Adipocyte (in vitro differentiated cells): ENCODE results near the gene PDZRN3.

ENCODE experiments used
- DNase-seq: peaks from one replicate; pipeline ENCODE4 v3.0.0-alpha.2; 2015; ENCODE audit warnings: low read depth
- H3K27me3 ChIP-seq: replicated peaks from 2 replicates; pipeline ENCODE4 v1.7.0; 2013; ENCODE audit warnings: mild to moderate bottlenecking, low read length, moderate library complexity; ENCODE audit not compliant: control insufficient read depth, insufficient read depth
- H3K36me3 ChIP-seq: 2 replicates; pipeline ENCODE4 v1.7.0; 2013; ENCODE audit warnings: low read length, mild to moderate bottlenecking, moderate library complexity; ENCODE audit not compliant: control insufficient read depth, insufficient read depth, severe bottlenecking
- H3K4me1 ChIP-seq: 2 replicates; pipeline ENCODE4 v1.7.0; 2013; ENCODE audit warnings: mild to moderate bottlenecking, low read length, moderate library complexity; ENCODE audit not compliant: control insufficient read depth, insufficient read depth
- H3K4me3 ChIP-seq: 2 replicates; pipeline ENCODE4 v1.7.0; 2013; ENCODE audit warnings: mild to moderate bottlenecking, low read length, moderate library complexity
- H3K9ac ChIP-seq: 2 replicates; pipeline ENCODE4 v1.7.0; 2013; ENCODE audit warnings: mild to moderate bottlenecking, low read length, moderate library complexity
- H3K9me3 ChIP-seq: 2 replicates; pipeline ENCODE4 v1.7.0; 2013; ENCODE audit warnings: mild to moderate bottlenecking, low read length, moderate library complexity; ENCODE audit not compliant: control insufficient read depth

Gene PDZRN3

DNA sequence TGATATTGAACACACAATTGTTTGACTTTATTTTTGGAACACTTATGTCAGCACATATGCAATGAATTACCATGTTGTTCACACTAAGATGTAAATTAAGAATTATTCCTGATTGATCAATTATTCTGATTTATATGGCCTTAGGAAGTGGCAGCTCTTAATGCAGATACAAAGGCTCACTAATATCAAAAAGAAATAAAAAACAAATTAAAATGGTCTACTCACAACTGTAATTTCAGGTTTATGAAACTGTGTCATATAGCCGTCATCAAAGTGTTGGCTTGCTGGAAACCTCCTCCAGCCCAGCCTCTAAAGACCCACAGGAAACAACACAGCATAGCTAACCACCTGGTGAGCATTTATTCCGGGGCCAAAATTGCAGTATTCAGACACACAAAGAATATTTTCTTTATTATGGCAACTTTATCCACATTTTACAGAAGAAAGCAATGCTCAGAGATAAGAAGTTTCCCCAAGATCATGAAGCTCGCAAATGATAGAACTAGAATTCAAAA is 33.4 kb downstream of the PDZRN3 start:
- H3K4me1 ChIP-seq, result peaks cover 7% of the 10 kb centered on the region
- DNase-seq, result no peak

DNA sequence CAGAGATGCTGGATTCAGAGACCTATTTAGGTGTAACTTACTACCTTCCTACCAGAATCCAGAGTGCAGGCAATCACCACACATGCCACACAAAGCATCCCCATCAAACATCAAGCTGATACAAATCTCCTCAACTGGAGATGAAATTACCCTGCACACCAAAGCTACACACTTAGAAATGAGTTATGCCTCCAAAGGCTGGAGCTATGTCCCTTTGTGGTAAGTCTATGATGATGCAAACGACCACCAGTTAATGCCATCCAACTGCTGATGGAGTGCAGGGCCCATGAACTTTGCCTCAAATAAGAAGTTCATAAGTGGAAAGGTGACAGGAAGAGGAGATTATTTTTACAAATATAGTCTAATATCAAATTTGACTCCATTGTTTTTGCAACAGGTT is 38.1 kb downstream of the PDZRN3 start:
- no peak overlapping the region for H3K9ac ChIP-seq
- peaks cover 10% of the 10 kb centered on the region for H3K4me1 ChIP-seq
- DNase-seq, result no peak
- no peaks in the 10 kb centered on the region for H3K9me3 ChIP-seq
- H3K27me3 ChIP-seq, result no peaks in the 10 kb centered on the region
- no peak overlapping the region for H3K4me3 ChIP-seq
- H3K36me3 ChIP-seq, result peaks cover 4% of the 10 kb centered on the region

More for the DNA sequence above, 33.4 kb downstream of the PDZRN3 start:
- Histone ChIP-seq H3K9me3 (peaks cover 2% of the 10 kb centered on the region), H3K27me3 (no peaks in the 10 kb centered on the region), H3K9ac (no peak overlapping the region), H3K4me3 (no peak overlapping the region), H3K36me3 (peaks cover 18% of the 10 kb centered on the region)

DNA sequence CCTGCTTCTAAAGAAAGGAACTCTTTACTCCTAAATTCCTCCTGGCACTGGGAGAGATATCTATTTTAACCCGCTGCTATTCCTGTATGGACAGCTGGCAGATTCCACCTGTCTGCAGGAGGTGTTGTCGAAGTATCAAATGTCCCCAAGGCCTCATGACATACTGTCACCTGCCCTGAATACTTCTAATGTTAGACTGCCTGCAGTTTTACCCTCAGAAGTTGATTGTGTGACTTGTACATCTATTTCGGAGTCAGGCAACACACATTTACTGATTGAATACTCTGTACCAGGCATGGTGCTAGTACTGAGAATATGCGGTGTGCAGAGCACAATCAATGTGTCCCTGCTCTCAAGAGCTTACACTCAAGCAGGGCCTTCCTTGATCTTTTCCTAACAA is 38.6 kb downstream of the PDZRN3 start:
- no peak for DNase-seq
- Histone ChIP-seq H3K36me3 (peaks cover 4% of the 10 kb centered on the region), H3K4me1 (peaks cover 12% of the 10 kb centered on the region), H3K9me3 (no peaks in the 10 kb centered on the region), H3K27me3 (no peaks in the 10 kb centered on the region), H3K9ac (no peak overlapping the region), H3K4me3 (no peak overlapping the region)

DNA sequence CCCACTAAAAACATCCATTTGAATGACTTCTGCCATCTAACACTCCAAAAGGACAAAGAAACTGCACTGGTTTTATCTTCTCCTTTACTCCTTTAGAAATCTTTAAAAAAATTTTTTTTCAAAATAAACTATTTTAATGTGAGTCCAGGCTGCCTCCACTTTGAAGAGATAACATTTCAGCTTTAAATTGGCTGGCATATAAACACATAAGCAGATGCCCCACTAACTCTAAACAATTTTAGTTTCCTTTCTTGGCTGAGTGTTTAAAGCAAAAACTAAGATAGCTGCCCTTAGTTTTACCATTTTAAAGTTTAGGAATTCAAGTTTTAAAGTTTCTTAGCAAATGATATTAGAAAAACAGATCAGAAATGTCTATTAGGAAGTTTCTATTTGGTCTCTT is 39.9 kb downstream of the PDZRN3 start:
- Histone ChIP-seq H3K4me1 (peaks cover 20% of the 10 kb centered on the region), H3K4me3 (no peak overlapping the region), H3K9ac (no peak overlapping the region), H3K36me3 (peaks cover 4% of the 10 kb centered on the region), H3K27me3 (no peaks in the 10 kb centered on the region), H3K9me3 (no peaks in the 10 kb centered on the region)
- DNase-seq, result no peak

DNA sequence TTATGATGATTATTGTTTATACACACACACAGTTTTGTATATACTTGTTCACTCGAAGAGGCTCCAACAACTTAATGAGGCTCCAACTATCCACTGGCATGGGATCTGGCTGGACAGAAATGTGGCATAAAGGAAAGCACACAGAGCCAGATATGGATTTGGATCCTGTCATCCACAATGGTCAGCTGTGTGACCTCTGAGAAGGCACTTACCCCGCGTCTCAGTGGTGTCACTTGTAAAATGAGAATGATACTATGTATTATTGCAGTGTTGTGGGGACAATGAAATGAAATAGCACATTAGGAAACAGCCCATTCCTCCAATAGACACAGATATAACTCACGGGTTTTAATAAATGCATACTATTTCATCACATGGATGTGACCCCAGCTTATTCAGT is 42.2 kb downstream of the PDZRN3 start:
- H3K36me3 ChIP-seq, result peaks cover 4% of the 10 kb centered on the region
- H3K9me3 ChIP-seq, result no peaks in the 10 kb centered on the region
- DNase-seq, result no peak
- H3K9ac ChIP-seq, result no peak overlapping the region
- H3K27me3 ChIP-seq, result no peaks in the 10 kb centered on the region
- peaks cover 20% of the 10 kb centered on the region for H3K4me1 ChIP-seq
- H3K4me3 ChIP-seq, result no peak overlapping the region

- Histone ChIP-seq H3K36me3 (peaks cover 4% of the 10 kb centered on the region), H3K4me1 (peaks cover 23% of the 10 kb centered on the region), H3K4me3 (no peak overlapping the region), H3K27me3 (no peaks in the 10 kb centered on the region), H3K9me3 (no peaks in the 10 kb centered on the region), H3K9ac (no peak overlapping the region)
- no peak for DNase-seq
These were observed 43.5 kb downstream of the PDZRN3 start for GRCh38 chr3:73581134-73581846.

GRCh38 chr3:73580343-73580742 is 44.4 kb downstream of the PDZRN3 start:
- DNase-seq, result peak; percentile 70

DNA sequence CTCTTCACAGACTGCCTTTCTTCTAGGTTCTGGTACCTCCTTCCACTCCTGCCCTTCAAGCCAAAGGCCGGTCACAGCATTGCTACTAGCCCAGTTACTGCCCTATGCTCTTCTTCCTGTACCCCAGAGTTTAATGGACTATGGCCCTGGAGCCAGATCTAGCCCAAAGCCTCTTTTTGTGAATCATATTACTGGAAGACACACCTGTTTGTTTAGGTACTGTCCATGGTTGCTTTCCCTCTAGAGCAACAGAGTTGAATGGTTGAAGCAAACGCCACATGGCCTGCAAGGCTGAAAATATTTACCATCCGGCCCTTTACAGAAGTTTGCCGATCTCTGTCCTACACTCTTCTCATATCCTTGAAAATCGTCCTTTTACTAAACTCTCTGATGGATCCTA is 47.0 kb downstream of the PDZRN3 start:
- no peaks in the 10 kb centered on the region for H3K9me3 ChIP-seq

More at GRCh38 chr3:73580343-73580742, 44.4 kb downstream of the PDZRN3 start:
- no peaks in the 10 kb centered on the region for H3K9me3 ChIP-seq
- H3K36me3 ChIP-seq, result peaks cover 4% of the 10 kb centered on the region
- H3K9ac ChIP-seq, result no peak overlapping the region
- H3K4me1 ChIP-seq, result peaks cover 21% of the 10 kb centered on the region
- no peak overlapping the region for H3K4me3 ChIP-seq
- H3K27me3 ChIP-seq, result no peaks in the 10 kb centered on the region

GRCh38 chr3:73576999-73577461 is 47.7 kb downstream of the PDZRN3 start:
- no peaks in the 10 kb centered on the region for H3K27me3 ChIP-seq
- no peak overlapping the region for H3K9ac ChIP-seq
- H3K4me3 ChIP-seq, result no peak overlapping the region
- no peaks in the 10 kb centered on the region for H3K36me3 ChIP-seq
- H3K9me3 ChIP-seq, result no peaks in the 10 kb centered on the region
- peak; percentile 40 for DNase-seq
- H3K4me1 ChIP-seq, result peaks cover 21% of the 10 kb centered on the region

More for the DNA sequence above, 47.0 kb downstream of the PDZRN3 start:
- Histone ChIP-seq H3K36me3 (peaks cover 3% of the 10 kb centered on the region), H3K9ac (no peak overlapping the region), H3K4me1 (peaks cover 21% of the 10 kb centered on the region), H3K27me3 (no peaks in the 10 kb centered on the region), H3K4me3 (no peak overlapping the region)
- no peak for DNase-seq

GRCh38 chr3:73575953-73576352 is 48.8 kb downstream of the PDZRN3 start:
- Histone ChIP-seq H3K9ac (no peak overlapping the region), H3K4me1 (peaks cover 18% of the 10 kb centered on the region), H3K9me3 (no peaks in the 10 kb centered on the region), H3K4me3 (no peak overlapping the region), H3K27me3 (no peaks in the 10 kb centered on the region), H3K36me3 (no peaks in the 10 kb centered on the region)
- DNase-seq, result no peak

DNA sequence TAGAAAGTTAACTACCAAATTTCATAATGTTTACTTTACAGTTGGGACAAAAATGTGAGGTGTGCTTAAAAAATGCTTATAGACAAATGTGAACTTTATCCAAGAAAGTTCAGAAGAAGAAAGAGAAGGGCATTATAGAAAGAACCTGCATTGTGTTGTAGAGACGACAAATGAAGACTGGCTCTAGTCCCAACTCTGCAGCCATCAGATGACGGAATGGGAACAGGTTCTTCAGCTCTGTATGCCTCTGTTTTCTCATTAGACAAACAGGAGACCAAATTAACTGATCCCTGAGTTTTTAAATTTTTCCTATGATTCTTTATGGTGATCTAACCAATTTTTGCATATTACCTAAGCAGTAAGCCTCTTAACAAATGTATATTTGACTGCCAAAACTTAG is 49.2 kb downstream of the PDZRN3 start:
- Histone ChIP-seq H3K4me3 (no peak overlapping the region), H3K4me1 (peaks cover 14% of the 10 kb centered on the region), H3K9ac (no peak overlapping the region), H3K9me3 (no peaks in the 10 kb centered on the region), H3K36me3 (no peaks in the 10 kb centered on the region), H3K27me3 (no peaks in the 10 kb centered on the region)
- no peak for DNase-seq
